MM.1S (cell line): ENCODE results near the gene UQCRQ.

Source experiments
- EZH2 ChIP-seq: fragments of 300-600 bp; sonication (generic); optimal IDR thresholded peaks from 2 replicates; pipeline ENCODE3; 2017; ENCODE audit warnings: low read depth, mild to moderate bottlenecking, antibody characterized with exemption, low read length, mixed read lengths
- EZH2phosphoT487 ChIP-seq: fragments of 300-600 bp; sonication (generic); IDR thresholded peaks from 2 replicates; pipeline ENCODE4 v1.6.1; 2018; ENCODE audit warnings: antibody characterized with exemption, low read length
- TF ChIP-seq, protein P1 (sequence below): fragments of 300-600 bp; sonication (generic); IDR thresholded peaks from 2 replicates; pipeline ENCODE4 v1.5.1; 2016; ENCODE audit warnings: antibody characterized with exemption, low read length, mixed read lengths

DNA sequence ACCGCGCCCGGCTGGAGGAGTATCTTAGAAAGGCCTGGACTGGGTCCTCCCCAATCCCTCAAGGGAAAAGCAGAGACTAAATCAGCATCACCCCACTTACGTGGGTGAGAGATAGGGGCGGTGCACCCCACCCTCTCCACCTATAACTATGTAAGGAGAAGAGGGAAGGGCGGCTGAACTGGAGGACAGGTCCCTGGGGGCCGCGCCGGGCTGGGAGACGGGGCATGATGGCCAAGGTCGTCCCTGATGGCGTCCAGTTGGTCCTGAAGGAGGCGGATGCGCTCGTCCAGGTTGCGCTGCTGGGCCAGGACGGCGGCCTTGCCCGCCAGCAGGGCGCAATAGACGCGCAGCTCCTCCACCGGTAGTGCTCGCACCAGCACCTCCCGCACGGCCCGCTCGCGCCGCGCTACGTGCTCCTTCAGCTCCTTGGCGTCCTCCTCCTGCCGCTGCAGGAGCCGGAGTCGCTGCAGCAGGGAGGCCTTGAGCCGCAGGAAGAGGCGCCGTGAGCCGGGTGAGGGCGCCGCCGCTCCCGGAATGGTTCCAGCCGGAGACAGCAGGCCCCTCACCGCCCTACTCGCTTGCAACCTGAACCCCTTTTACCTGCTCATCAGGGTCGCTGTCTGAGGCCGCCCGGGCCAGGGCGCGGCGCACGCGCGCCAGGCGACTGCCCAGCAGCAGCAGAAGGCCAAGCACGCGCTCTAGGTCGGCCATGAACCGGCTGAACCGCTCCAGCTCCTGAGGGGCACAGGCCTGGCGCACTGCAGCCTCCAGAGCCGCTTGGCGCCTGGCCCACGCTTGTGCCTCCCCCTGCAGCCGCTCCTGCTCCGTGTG lies 43.6 kb upstream of the UQCRQ start:
- TF ChIP-seq, protein P1, sequence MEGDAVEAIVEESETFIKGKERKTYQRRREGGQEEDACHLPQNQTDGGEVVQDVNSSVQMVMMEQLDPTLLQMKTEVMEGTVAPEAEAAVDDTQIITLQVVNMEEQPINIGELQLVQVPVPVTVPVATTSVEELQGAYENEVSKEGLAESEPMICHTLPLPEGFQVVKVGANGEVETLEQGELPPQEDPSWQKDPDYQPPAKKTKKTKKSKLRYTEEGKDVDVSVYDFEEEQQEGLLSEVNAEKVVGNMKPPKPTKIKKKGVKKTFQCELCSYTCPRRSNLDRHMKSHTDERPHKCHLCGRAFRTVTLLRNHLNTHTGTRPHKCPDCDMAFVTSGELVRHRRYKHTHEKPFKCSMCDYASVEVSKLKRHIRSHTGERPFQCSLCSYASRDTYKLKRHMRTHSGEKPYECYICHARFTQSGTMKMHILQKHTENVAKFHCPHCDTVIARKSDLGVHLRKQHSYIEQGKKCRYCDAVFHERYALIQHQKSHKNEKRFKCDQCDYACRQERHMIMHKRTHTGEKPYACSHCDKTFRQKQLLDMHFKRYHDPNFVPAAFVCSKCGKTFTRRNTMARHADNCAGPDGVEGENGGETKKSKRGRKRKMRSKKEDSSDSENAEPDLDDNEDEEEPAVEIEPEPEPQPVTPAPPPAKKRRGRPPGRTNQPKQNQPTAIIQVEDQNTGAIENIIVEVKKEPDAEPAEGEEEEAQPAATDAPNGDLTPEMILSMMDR = no peak
- TF ChIP-seq EZH2phosphoT487 (no peak), EZH2 (no peak)
